H9 (cell line): ENCODE results near the gene DLG1. TPM values are rescaled to one million over a fixed set of nuclear protein-coding genes. Genes with fewer than 3 reads are reported as not detected.

Experiments
- DNase-seq: peaks from one replicate; pipeline ENCODE4 v3.0.0-alpha.2; 2017
- H2AFZ ChIP-seq: one replicate; pipeline ENCODE4 v1.6.1; 2013; ENCODE audit warnings: mild to moderate bottlenecking, low read length, control low read depth, moderate library complexity
- H2AK5ac ChIP-seq: 2 replicates; pipeline ENCODE4 v1.6.1; 2013; ENCODE audit warnings: low read length, control low read depth, mixed read lengths; ENCODE audit not compliant: insufficient read length
- H2BK120ac ChIP-seq: one replicate; pipeline ENCODE4 v1.6.1; 2013; ENCODE audit warnings: low read depth, mild to moderate bottlenecking, low read length, control low read depth, inconsistent platforms; ENCODE audit not compliant: poor library complexity, severe bottlenecking
- H2BK12ac ChIP-seq: 2 replicates; pipeline ENCODE4 v1.6.1; 2013; ENCODE audit warnings: low read length, control low read depth, mixed read lengths, low read depth; ENCODE audit not compliant: insufficient read length
- H2BK15ac ChIP-seq: 2 replicates; pipeline ENCODE4 v1.6.1; 2013; ENCODE audit warnings: low read depth, low read length, control low read depth
- H2BK20ac ChIP-seq: one replicate; pipeline ENCODE4 v1.6.1; 2013; ENCODE audit warnings: low read depth, mild to moderate bottlenecking, low read length, control low read depth, inconsistent platforms; ENCODE audit not compliant: poor library complexity, severe bottlenecking
- H2BK5ac ChIP-seq: 2 replicates; pipeline ENCODE4 v1.6.1; 2013; ENCODE audit warnings: low read length, control low read depth, mixed read lengths; ENCODE audit not compliant: insufficient read length
- H3K14ac ChIP-seq: 2 replicates; pipeline ENCODE4 v1.6.1; 2013; ENCODE audit warnings: low read length, control low read depth; ENCODE audit not compliant: insufficient read depth
- H3K18ac ChIP-seq: 2 replicates; pipeline ENCODE4 v1.6.1; 2013; ENCODE audit warnings: low read depth, mild to moderate bottlenecking, mixed read lengths, low read length, control low read depth; ENCODE audit not compliant: insufficient read length
- H3K23ac ChIP-seq: 2 replicates; pipeline ENCODE4 v1.6.1; 2013; ENCODE audit warnings: low read length, control low read depth, mixed read lengths, low read depth; ENCODE audit not compliant: insufficient read length
- H3K23me2 ChIP-seq: 2 replicates; pipeline ENCODE4 v1.6.1; 2013; ENCODE audit warnings: low read depth, mild to moderate bottlenecking, mixed read lengths, low read length, control low read depth; ENCODE audit not compliant: insufficient read length, poor library complexity, severe bottlenecking
- H3K27ac ChIP-seq: 2 replicates; pipeline ENCODE4 v1.5.1; 2013; ENCODE audit warnings: low read length, control low read depth, mixed read lengths, low read depth; ENCODE audit not compliant: insufficient read length
- H3K27me3 ChIP-seq: 2 replicates; pipeline ENCODE4 v1.6.1; 2013; ENCODE audit warnings: low read length, control low read depth, inconsistent platforms; ENCODE audit not compliant: insufficient read depth
- H3K4ac ChIP-seq: 2 replicates; pipeline ENCODE4 v1.6.1; 2013; ENCODE audit warnings: low read depth, mild to moderate bottlenecking, control low read depth, inconsistent platforms, low read length, moderate library complexity
- H3K4me1 ChIP-seq: 2 replicates; pipeline ENCODE4 v1.6.1; 2013; ENCODE audit warnings: low read length, control low read depth, inconsistent platforms; ENCODE audit not compliant: insufficient read depth
- H3K4me2 ChIP-seq: 2 replicates; pipeline ENCODE4 v1.6.1; 2013; ENCODE audit warnings: low read length, control low read depth, mixed read lengths; ENCODE audit not compliant: insufficient read length, insufficient read depth
- H3K56ac ChIP-seq: 2 replicates; pipeline ENCODE4 v1.6.1; 2013; ENCODE audit warnings: low read depth, mild to moderate bottlenecking, mixed read lengths, low read length, control low read depth; ENCODE audit not compliant: insufficient read length
- H3K79me1 ChIP-seq: 2 replicates; pipeline ENCODE4 v1.6.1; 2013; ENCODE audit warnings: low read depth, mild to moderate bottlenecking, moderate library complexity, low read length, control low read depth, inconsistent platforms; ENCODE audit not compliant: insufficient read depth, poor library complexity, severe bottlenecking
- H3K79me2 ChIP-seq: 2 replicates; pipeline ENCODE4 v1.6.1; 2013; ENCODE audit warnings: low read length, control low read depth, inconsistent platforms; ENCODE audit not compliant: insufficient read depth
- H3K9ac ChIP-seq: 2 replicates; pipeline ENCODE4 v1.6.1; 2013; ENCODE audit warnings: low read length, control low read depth, mixed read lengths; ENCODE audit not compliant: insufficient read length; ENCODE audit errors: extremely low read depth
- H3K9me3 ChIP-seq: one replicate; pipeline ENCODE4 v1.6.1; 2013; ENCODE audit warnings: low read depth, low read length, inconsistent platforms; ENCODE audit not compliant: control insufficient read depth
- H3T11ph ChIP-seq: one replicate; pipeline ENCODE4 v1.6.1; 2013; ENCODE audit warnings: mild to moderate bottlenecking, low read length, control low read depth, inconsistent platforms
- H4K20me1 ChIP-seq: one replicate; pipeline ENCODE4 v1.6.1; 2013; ENCODE audit not compliant: control insufficient read depth, insufficient read length, insufficient read depth
- H4K5ac ChIP-seq: 2 replicates; pipeline ENCODE4 v1.6.1; 2013; ENCODE audit warnings: low read depth, mild to moderate bottlenecking, mixed read lengths, low read length, control low read depth; ENCODE audit not compliant: insufficient read length
- H4K8ac ChIP-seq: replicated peaks from 2 replicates; pipeline ENCODE4 v1.6.1; 2013; ENCODE audit warnings: low read length, control low read depth, mixed read lengths, low read depth; ENCODE audit not compliant: insufficient read length
- H4K91ac ChIP-seq: 2 replicates; pipeline ENCODE4 v1.6.1; 2013; ENCODE audit warnings: low read depth, mild to moderate bottlenecking, moderate library complexity, mixed read lengths, low read length, control low read depth; ENCODE audit not compliant: insufficient read length
- H3K27ac Mint-ChIP-seq, 3 experiments: 2 replicates in 2 of 3; 3 replicates in 1 of 3; pipeline ENCODE4 v1.8.0; 2020 to 2021; ENCODE audit warnings: mixed read lengths in 3 of 3, mild to moderate bottlenecking in 1 of 3, moderate library complexity in 1 of 3
- H3K27me3 Mint-ChIP-seq: 2 replicates; pipeline ENCODE4 v1.8.0; 2021; ENCODE audit warnings: low read depth, mild to moderate bottlenecking, moderate library complexity, mixed read lengths
- H3K36me3 Mint-ChIP-seq, 3 experiments: 2 replicates in 2 of 3; 3 replicates in 1 of 3; pipeline ENCODE4 v1.8.0; 2020 to 2021; ENCODE audit warnings: low read depth in 3 of 3, mixed read lengths in 3 of 3; ENCODE audit not compliant: insufficient read depth in 1 of 3
- H3K4me1 Mint-ChIP-seq, 2 experiments: 2 replicates each; pipeline ENCODE4 v1.8.0; 2020; ENCODE audit warnings: mixed read lengths in 2 of 2
- H3K4me3 Mint-ChIP-seq, 2 experiments: 2 replicates in 1 of 2; 3 replicates in 1 of 2; pipeline ENCODE4 v1.8.0; 2020 to 2021; ENCODE audit warnings: mild to moderate bottlenecking in 2 of 2, mixed read lengths in 2 of 2, moderate library complexity in 1 of 2
- H3K9me3 Mint-ChIP-seq, 2 experiments: 2 replicates in 1 of 2; 3 replicates in 1 of 2; pipeline ENCODE4 v1.8.0; 2020; ENCODE audit warnings: mild to moderate bottlenecking in 2 of 2, mixed read lengths in 2 of 2, moderate library complexity in 1 of 2
- CTCF ChIP-seq: fragments of 200-600 bp; sonication (generic); conservative IDR thresholded peaks from 3 replicates; pipeline ENCODE4 v1.8.0; 2021; ENCODE audit warnings: antibody characterized with exemption, mild to moderate bottlenecking
- WGBS: extraction: QIAGEN DNeasy Blood & Tissue Kit; methylation state at CpG from one replicate; pipeline ENCODE4 v1.1.7; 2013; ENCODE audit warnings: missing lambda C conversion rate, low lambda C conversion rate, mixed read lengths; ENCODE audit not compliant: insufficient read length; ENCODE audit errors: extremely low coverage; 5-methylcytosine and 5-hydroxymethylcytosine counted together
- total RNA-seq: library from RNA; stranded (reverse); gene quantifications from 2 replicates; pipeline ENCODE4 v1.2.1, GENCODE V29; 2021

Gene DLG1
- total RNA-seq, 1 experiment from 2014 or later: 84.1 TPM

- Histone ChIP-seq H3K27me3 (no peaks in the 10 kb centered on the region), H3K79me2 (no peaks in the 10 kb centered on the region), H3K79me1 (no peaks in the 10 kb centered on the region), H3K9ac (no peak overlapping the region), H3K4me1 (no peaks in the 10 kb centered on the region; the same call in 1 of the 2 replicates), H3K18ac (no peak overlapping the region), H2AK5ac (no peak overlapping the region), H3K9me3 (no peaks in the 10 kb centered on the region), H4K8ac (no peak overlapping the region), H2BK15ac (no peak overlapping the region), H3K56ac (no peak overlapping the region), H3T11ph (no peak overlapping the region), H4K91ac (no peak overlapping the region), H4K5ac (no peak overlapping the region), H3K4ac (no peak overlapping the region), H4K20me1 (no peaks in the 10 kb centered on the region), H3K23ac (no peak overlapping the region), H3K4me2 (no peak overlapping the region), H3K14ac (no peak overlapping the region), H2BK20ac (no peak overlapping the region), H2BK120ac (no peak overlapping the region), H2AFZ (no peak overlapping the region), H3K27ac (no peak overlapping the region), H3K23me2 (no peaks in the 10 kb centered on the region), H2BK5ac (no peak overlapping the region), H2BK12ac (no peak overlapping the region)
- DNase-seq: no peak
- peaks cover 13% of the 10 kb centered on the region for H3K27me3 Mint-ChIP-seq
- H3K9me3 Mint-ChIP-seq: no peaks in the 10 kb centered on the region
- WGBS: no CpG with 5 or more reads among the region's 15 CpGs
- no peak overlapping the region for H3K27ac Mint-ChIP-seq
- H3K36me3 Mint-ChIP-seq: peaks cover 0 to 7% (median 0%) of the 10 kb centered on the region in 3 experiments; a peak in 1 of 7 replicates
- H3K4me1 Mint-ChIP-seq: peaks cover 27 to 28% of the 10 kb centered on the region in 2 experiments
- no peak overlapping the region; a peak in 1 of 5 replicates for H3K4me3 Mint-ChIP-seq
- no peak for TF ChIP-seq CTCF
Measured at GRCh38 chr3:197021729-197022404, 276.5 kb downstream of the DLG1 start.
